WTC11 (cell line): ENCODE data around the gene USP44.

ENCODE experiments used
- CTCF ChIP-seq: fragments of 200-600 bp; IDR thresholded peaks from 2 replicates; pipeline ENCODE4 v1.8.0; 2022; ENCODE audit warnings: antibody characterized with exemption
- FOXJ3 ChIP-seq: sonication (generic); formaldehyde crosslinking; IDR thresholded peaks from 2 replicates; pipeline ENCODE4 v1.9.0; 2021; ENCODE audit warnings: missing genetic modification reagents, mild to moderate bottlenecking, borderline replicate concordance
- JAZF1 ChIP-seq: fragments of 250-450 bp; sonication (Bioruptor Pico); IDR thresholded peaks from 2 replicates; pipeline ENCODE4 v1.9.0; 2021; ENCODE audit warnings: moderate library complexity, mild to moderate bottlenecking, inconsistent platforms
- JUN ChIP-seq: sonication (generic); formaldehyde crosslinking; IDR thresholded peaks from 2 replicates; pipeline ENCODE4 v1.8.0; 2023; ENCODE audit warnings: mild to moderate bottlenecking, missing genetic modification reagents
- MYBL2 ChIP-seq: sonication (generic); formaldehyde crosslinking; IDR thresholded peaks from 2 replicates; pipeline ENCODE4 v1.8.1; 2023; ENCODE audit warnings: mild to moderate bottlenecking, moderate library complexity, missing genetic modification reagents
- NFYB ChIP-seq: sonication (generic); formaldehyde crosslinking; conservative IDR thresholded peaks from 2 replicates; pipeline ENCODE4 v1.8.0; 2022; ENCODE audit warnings: low read depth, missing genetic modification reagents
- PRRX2 ChIP-seq: fragments of 250-450 bp; sonication (Bioruptor Pico); IDR thresholded peaks from 2 replicates; pipeline ENCODE4 v1.8.0; 2021; ENCODE audit warnings: mild to moderate bottlenecking
- USF1 ChIP-seq: sonication (generic); formaldehyde crosslinking; IDR thresholded peaks from 2 replicates; pipeline ENCODE4 v1.8.0; 2022; ENCODE audit warnings: mild to moderate bottlenecking, missing genetic modification reagents
- ZNF416 ChIP-seq: fragments of 250-450 bp; sonication (Bioruptor Pico); IDR thresholded peaks from 2 replicates; pipeline ENCODE4 v1.9.0; 2021; ENCODE audit warnings: mild to moderate bottlenecking, inconsistent platforms
- ZSCAN18 ChIP-seq: fragments of 250-450 bp; sonication (Bioruptor Pico); IDR thresholded peaks from 2 replicates; pipeline ENCODE4 v2.1.2; 2022; ENCODE audit warnings: mild to moderate bottlenecking, moderate library complexity

- TF ChIP-seq CTCF (no peak), ZNF416 (no peak), ZSCAN18 (CRISPR knock-in tag) (no peak), PRRX2 (no peak), USF1 (CRISPR knock-in tag) (no peak), NFYB (CRISPR knock-in tag) (no peak), JUN (CRISPR knock-in tag) (no peak), JAZF1 (CRISPR knock-in tag) (no peak), MYBL2 (CRISPR knock-in tag) (no peak), FOXJ3 (CRISPR knock-in tag) (no peak)
Measured at GRCh38 chr12:95481072-95481471, 70.2 kb downstream of the USP44 start.
